GM18909 (cell line): ENCODE results near the gene MCOLN3.

Experiments used
- ATAC-seq: cut with Tn5 transposase; IDR thresholded peaks from one replicate; pipeline ENCODE4 v1.9.1; 2021; ENCODE audit warnings: mild to moderate bottlenecking; ENCODE audit not compliant: unreplicated experiment, poor library complexity

Gene MCOLN3, protein sequence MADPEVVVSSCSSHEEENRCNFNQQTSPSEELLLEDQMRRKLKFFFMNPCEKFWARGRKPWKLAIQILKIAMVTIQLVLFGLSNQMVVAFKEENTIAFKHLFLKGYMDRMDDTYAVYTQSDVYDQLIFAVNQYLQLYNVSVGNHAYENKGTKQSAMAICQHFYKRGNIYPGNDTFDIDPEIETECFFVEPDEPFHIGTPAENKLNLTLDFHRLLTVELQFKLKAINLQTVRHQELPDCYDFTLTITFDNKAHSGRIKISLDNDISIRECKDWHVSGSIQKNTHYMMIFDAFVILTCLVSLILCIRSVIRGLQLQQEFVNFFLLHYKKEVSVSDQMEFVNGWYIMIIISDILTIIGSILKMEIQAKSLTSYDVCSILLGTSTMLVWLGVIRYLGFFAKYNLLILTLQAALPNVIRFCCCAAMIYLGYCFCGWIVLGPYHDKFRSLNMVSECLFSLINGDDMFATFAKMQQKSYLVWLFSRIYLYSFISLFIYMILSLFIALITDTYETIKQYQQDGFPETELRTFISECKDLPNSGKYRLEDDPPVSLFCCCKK

DNA sequence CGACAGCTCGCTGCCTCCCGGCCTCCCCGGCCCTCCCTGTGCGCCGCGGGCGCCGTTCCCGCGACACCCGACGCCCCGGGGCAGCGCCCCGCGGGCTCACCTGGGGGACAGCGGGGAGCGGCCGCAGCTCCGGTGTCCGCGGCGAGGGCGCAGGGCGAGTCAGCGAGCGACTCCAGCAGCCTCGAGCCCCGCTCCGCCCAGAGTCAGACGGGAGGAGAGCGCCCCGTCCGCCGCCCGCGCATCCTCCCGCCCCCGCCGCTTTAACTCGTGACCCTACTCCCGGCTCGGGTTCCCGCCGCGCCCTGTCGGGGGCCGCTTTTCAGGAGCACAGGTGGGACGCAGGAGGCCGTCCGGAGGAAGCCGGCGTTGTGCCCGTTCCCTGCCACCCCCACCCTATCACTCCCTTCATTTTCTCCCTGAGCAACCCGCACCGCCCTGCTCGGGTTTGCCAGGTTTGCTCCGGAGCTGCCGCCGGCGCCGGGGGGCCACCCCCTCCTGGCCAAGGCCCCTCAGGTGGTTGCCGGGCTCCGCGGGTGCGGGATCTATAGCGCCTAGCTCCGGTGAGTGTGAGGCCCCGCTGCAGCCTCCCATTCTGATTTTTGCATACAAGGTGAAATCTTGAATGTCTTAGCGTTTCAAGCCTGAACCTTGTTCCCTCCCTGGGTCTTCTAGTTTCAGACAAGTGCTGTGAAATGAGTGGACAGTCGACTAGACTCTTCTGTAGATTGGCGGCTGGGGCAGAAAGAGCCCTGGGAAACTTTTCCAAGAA is at the start of gene MCOLN3:
Gene MCOLN3, minus strand, starts transcription at position 205 of the 769 bp plus-strand sequence. CDS start 3,140 bp downstream, outside the sequence.
- ATAC-seq = peak; percentile 72

DNA sequence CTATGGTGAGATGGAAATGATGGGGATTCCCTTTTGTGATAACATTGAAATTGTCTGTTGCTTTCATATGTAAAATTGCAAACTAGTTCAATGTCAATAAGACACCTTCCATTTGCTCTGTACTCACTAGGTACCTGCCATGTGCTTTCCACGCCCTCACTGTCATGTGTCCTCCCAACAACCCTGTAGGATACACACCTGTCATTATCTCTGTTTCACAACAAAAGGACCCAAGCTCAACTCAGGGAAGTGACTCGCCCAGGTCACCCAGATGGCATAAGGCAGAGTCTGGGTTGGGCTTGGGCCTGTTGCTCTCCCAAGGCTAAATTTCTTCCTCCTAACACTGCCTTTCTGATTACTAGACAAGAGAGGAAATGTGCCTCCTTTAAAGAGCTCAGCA is 45.3 kb upstream of the MCOLN3 start:
- ATAC-seq = no peak

DNA sequence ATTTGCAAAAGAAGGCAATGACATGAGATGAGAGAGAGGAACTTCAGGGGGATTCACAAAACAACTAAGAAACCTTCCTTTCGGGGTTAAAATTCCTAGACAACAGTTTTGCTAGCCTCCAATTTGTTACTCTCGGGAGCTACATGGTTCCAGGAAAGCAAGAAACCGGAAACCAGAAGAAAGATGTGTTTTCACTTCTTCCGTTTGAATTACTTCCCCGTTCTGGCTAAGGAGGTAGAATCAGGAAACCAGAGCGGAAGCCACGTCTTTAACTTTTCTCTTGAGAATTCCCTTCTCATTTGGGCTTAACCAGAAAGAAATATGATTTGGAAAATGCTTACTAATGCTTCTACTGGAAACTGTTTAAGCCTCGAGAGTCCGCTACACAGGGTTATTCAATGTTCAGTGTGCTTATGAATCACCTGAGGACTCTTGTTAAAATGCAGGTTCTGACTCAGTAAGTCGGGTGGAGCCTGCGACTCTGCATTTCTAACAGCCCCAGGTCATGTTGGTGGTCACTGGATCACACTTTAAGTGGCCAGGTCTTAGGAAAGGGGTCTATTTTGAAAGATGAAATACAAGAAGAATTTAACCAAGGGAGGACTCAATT is 43.5 kb upstream of the MCOLN3 start:
- no peak for ATAC-seq

DNA sequence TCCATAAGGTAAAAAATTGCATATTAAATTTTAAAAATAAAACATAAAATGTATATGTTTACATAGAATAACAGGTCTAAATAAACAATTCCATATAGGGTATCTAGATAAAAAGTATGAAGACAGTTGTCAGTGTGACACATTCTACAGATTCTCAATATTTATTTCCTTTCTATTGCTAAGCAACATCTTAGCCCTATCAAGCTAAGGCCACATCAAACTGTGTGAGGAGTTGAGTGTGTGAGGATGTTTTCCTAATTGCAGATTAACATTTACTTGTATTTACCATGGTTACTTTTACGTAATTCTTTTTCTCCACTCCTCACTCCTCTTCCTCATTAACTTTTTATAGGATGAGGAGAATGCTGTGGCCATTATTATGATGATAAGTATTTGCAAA is 41.9 kb upstream of the MCOLN3 start:
- no peak for ATAC-seq

DNA sequence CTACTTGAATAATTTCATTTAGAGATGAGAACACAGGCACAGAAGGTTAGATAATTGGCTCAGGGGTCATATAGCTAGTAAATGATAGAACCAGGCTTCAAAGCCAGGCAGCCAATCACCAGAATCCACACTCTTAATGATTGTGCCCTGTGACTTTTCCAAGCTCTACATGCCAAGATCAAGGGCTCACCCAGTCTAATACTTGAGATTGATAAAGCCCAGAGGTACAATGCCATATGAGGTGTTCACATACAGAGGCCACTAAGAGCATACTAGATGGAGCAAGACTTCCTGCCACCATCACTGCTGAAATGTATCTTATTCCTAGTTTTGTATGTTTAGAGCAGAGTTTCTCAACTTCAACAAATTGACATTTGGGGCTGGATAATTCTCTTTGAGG is 40.9 kb upstream of the MCOLN3 start:
- ATAC-seq = no peak

DNA sequence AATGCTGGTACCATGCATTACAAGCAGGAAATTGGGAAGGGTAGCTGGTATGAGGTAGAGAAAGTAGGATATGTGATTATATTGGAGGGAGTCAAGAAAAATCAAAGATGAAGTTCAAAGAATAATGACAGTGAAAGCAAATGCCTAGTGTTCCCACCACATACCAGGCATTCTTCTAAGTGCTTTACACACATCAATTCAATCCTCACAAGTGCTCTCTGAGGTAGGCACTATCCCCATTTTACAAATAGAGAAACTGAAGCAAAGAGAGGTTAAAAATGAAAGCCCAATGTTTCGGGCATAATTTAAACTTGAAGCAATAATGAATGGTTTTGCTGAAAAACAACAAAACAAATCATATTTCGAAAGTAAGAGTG is 40.1 kb upstream of the MCOLN3 start:
- no peak for ATAC-seq

DNA sequence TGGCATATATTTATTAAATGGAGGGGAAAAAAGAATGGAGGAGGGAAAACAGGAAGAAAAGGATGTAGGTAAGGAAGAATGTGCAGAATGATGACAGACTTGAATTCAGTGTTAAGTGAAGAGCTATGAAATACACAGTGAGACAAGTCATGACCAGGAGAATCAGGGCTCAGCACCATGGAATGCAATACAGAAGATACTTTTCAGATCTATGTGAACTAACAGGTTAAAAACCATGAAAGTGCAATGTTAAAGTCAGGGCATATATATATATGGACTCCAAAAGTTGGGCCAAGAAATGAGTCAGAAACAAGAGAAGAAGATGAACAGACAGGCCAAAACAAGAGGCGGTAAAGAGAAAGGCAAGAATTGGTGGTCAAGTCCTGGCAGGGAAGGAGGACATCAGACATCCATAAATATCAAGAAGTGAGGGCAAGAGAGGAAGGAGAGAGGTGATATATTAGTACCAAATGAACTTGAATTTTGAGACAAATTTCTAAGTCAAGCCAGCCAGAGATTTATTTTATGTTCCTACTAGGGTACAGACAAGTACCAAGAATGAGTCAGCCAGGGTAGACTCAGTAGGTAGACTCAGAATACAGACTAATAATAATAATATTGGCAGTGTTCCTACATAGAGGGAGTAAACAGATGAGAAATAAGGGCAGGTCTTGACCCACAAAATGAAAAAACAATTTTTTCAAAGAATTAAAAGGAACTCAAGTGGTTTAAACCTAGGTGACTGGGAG is 39.5 kb upstream of the MCOLN3 start:
- ATAC-seq = no peak

DNA sequence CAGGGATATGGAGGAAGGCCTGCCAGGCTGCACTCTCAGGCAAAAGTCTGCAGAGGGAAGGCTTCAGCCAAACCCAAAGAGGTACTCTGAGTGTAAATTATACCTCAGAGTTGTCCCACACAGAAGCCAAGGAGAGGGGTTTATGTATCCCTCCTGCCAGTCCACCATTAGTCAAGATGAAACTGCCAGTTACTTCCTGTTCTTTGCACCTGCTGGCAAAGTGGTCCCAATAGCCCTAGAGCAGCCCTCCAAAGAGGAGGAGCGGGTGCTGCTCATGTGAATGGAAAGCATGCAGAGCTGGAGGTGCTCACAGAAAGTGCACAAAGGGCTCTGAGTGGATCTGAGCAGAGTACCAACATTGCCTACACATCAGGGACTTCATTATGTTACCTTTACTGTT is 37.1 kb upstream of the MCOLN3 start:
- peak; percentile 47 for ATAC-seq

DNA sequence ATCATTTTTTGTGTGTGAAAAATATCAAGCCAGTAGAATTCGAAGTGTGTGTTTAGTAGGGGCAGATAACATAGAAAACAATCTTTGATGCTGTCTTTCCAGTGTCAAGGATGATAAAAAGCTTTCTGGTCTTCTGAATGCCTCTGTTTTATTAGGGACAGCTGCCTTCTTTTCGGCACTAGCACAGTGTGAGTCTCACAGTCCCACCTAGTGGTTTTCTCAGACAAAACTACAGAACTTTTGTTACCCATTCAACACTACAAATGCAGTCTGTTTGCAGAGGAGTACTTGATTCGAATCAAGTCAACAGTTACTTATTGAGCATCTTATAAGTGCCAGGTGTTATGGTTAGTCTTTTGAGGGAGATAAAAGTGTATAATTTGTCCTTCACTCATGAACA is 30.6 kb upstream of the MCOLN3 start:
- ATAC-seq = no peak

DNA sequence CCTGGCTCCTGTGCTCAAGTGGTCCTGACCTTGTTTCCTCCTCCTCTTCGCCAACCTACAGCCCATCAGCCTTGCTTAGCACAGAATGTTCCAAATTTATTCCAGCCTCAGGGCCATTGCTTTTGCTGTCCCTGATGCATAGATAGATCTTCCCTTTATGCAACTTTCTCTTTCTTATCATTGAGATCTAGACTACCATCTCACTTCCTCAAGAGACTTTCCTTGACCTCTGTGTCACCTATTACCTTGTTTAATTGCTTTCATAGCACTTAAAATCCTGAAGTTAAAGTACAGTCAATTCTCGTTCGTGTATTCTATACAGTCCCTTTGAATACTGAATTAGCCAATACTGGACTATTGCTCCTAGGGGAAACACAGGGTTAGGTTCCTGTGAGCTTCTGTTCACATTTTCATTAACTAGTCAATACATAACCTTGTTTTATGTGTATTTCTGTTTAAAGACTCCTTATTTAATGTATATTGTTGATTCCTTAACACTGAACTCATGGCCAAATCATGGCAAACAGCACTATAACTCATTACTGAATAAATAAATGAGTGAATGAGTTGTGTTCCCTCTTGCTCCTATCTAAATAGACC is 26.2 kb upstream of the MCOLN3 start:
- no peak for ATAC-seq

DNA sequence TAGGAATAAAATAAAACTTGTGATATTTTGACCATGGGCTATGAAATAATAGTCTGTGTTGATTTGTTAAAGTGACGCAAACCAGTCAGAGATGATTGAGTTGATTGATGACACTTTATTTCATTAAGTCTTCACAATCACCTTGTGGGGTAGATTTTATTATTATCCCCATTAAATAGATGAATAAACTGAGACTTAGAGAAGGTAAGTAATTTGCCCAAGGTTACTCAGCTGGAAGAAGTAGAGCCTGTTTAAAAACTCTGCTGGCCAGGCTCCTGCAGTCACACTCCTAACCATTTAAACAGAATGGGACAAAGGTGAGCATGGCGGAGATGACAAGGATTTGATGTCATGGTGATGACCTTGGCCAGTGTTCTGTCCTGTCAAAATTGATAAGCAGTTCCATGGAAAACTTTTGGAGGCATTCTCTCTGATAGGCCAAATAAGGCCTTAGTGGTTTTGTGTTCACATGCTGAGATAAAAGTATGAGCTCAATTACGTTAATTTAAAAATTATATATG is 22.7 kb upstream of the MCOLN3 start:
- ATAC-seq = no peak

DNA sequence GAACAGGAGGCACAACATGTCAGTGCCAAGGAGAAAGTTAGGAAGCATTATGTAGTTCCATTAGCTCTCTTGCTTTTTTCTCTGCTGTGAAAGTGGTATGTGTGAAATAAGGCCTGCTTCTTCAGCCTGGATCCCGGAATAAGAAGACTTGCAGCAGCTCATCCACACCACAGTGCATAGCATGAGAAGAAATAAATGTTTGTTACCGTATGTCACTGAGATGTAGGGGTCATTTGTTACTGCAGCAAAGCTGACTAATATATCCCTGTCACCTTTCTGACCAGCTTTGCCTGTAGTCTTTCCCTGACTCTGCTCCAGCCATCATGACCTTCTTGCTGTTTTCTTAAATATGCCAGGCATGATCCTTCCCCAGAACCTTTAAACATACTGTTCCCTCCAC is 20.5 kb upstream of the MCOLN3 start:
- ATAC-seq = no peak

DNA sequence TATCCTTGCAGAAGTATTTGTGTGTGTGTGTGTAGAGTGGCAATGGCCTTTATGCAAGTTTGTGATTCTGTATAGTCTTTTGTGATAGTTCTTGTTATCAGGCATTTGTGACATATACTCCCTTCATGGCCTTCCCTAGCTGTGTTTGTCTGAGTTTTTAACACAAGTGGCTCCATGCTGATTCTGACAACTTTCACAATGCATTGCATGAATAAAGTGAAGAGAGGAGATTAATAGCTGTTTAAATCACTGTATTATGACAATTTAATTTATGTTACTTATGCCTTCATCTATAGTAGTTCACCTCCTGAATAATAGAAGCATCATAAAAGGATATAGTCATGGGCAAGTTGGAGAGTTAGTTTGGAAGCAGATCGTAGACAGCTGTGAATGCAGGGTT is 17.2 kb upstream of the MCOLN3 start:
- no peak for ATAC-seq

DNA sequence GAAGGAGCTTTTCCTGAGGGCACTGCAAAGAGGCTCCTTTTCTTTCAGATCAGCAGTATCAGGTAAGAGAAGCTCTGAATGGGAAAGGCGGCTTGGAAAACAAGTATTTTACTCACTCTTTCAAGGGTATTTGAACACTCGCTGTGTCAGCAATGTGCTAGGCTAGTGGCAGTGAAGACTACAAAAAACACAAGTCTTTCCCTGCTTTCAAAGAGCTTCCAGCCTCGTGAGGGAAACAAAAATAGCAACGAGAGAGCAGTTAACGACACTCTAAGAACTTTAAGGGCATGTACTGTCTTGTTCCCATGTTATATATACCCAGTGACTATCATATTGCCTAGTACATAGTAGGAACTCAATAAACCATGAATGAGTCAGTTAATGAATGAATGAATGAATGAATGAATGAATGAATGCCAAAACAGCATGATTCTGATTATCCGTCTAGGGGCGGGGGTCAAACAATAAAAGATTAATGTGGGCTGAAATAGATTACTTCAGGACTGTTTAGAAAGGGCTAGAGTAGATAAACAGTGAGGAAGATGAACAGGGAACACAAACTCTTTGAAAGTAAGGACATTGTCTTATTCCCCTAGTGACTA is 14.2 kb upstream of the MCOLN3 start:
- ATAC-seq = no peak

DNA sequence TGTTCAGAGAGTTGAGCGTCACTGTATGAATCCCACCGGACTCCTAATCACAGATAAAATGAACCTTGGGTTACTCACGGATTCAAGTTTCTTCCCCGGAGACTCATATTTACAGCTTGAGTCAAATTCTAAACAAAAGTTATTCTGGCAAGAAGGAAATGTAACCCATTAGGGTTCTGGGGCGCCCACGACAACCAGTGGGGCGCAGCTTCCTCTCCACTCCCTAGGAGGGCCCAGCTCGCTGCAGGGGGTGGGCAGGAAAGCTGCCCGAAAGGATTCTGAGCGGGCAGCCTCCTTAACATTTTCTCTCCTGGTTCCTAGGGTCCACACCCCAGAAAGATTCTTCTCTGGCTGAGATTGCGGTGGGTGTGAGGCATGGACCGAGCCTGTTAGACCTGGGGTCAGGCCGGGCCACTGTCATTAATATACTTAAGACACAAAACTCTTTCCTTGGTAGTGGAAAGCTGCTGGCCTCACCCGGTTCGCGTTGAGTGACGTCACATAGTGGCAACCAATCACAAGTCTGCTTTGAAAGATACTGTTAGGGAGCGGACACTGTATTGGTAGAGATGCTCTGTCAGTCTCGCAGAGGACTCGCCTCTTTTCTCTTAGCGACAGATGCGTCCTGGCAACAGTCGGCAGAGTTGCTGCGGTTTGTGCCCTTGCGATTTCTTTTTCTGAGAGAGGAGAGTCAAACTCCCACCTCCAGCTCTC is 13.6 kb upstream of the MCOLN3 start:
- peak; percentile 100 for ATAC-seq

DNA sequence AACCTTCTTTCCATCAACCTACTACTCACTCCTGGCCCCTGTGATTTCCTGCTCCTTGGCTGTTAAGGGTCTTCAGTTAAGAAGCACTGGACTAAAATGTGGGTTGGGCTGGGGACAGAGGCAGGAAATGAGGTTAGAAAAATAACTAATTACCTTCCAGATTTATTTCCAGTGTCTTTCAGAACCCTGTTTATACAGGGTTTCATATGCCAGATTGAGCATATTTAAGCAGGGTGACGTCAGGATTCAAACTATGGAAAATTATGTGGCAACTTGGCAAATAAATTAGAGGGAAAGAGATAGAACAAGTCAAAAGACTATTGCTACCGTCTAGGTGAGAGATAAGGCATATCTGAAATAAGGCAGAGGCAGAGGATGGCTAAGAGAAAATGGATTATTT is 11.7 kb upstream of the MCOLN3 start:
- no peak for ATAC-seq

DNA sequence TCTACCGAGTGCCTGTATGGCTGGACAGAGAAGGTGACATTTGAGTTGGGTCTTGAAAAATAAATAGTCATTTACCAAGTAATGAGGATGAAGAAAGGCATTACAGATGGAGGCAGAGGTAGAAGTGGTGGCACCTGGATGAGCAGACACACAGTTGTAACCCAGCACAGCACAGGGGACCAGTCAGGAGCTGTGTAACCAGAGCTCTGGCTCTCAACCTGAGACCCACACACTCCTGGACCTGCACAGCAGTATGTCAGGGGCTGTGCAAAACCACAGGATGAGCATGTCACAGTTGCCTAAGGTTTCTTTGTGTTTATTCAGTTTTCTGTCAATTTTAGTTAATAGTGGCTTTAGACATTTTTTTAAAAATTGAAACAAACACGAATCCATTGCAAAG is 11.3 kb upstream of the MCOLN3 start:
- ATAC-seq = no peak

DNA sequence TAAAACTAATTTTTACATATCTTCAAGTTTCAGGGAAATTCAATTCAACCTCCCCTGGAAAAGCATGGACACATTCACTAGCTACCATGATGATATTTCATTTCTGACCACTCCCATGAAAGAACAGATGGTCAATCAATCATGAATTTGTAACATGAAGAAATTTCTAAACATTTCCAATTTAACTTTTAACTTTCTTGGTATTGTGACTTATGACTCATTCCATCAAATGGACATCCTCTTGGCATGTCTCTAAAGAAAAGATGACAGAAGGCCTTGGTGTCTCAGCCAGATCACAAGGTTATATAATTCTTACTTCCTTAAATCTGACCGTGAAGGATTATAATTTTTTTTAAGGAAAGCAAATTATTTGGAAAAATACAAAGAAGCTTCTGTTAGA is 10.5 kb upstream of the MCOLN3 start:
- ATAC-seq = no peak

DNA sequence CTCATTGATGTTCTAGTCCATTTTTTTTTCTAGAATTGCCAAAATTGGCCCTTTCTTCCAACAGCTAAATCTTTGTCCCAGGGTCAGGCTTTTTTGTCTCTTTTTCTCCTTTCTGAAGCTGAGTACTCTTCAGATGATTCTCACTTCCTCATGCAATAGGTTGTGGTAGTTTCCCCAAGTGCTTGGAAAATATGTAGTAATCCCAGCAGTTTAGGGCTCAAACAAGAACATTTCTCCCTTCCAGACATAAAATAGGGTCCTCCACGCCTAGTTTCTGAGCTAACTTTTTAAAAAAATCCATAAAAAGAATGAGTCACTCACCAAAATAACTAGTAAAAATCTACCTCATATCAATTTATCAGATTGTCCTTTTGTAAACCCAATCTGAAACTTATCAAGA is 10.0 kb upstream of the MCOLN3 start:
- no peak for ATAC-seq
